ENCODE measurements around the gene PSMB5.

DNA sequence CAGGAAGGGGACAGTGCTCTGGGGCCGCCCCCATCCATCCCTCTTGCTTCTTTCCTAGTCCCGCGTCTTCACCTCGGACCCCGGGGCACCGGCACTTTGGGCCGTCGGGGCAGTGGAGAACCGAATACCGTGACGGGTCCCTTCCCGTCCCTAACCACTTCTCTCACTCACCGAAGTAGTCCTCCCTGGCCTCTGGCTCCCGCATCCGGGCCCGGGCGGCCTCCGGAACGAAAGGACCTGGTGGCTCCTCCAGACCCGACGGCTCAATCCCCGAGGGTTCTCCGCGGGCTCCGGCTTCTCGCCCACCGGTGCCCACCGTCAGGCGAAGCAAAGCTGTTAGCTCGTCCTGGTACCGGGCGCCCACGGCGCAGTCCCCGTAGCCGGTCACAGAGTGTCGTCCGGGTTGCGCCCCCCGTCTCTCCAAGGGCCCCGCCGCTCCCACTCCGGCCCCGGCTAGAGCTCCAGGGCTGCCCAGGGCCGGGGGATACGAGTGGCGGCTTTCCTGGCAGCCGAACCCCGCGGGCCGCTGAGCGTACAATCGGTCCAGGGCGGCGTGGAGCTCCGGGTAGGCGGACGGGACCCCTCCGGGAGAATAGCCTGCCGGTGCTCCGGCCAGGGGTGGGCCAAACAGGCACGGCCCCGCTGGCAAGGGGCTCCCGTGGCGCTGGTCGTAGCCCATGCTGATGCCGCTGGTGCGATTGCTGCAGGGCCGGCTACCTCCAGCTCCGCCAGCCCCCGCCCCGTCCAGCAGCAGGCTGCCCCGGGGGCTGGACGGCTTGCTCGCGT lies 53.4 kb downstream of the PSMB5 start:
- TF ChIP-seq, protein P1, sequence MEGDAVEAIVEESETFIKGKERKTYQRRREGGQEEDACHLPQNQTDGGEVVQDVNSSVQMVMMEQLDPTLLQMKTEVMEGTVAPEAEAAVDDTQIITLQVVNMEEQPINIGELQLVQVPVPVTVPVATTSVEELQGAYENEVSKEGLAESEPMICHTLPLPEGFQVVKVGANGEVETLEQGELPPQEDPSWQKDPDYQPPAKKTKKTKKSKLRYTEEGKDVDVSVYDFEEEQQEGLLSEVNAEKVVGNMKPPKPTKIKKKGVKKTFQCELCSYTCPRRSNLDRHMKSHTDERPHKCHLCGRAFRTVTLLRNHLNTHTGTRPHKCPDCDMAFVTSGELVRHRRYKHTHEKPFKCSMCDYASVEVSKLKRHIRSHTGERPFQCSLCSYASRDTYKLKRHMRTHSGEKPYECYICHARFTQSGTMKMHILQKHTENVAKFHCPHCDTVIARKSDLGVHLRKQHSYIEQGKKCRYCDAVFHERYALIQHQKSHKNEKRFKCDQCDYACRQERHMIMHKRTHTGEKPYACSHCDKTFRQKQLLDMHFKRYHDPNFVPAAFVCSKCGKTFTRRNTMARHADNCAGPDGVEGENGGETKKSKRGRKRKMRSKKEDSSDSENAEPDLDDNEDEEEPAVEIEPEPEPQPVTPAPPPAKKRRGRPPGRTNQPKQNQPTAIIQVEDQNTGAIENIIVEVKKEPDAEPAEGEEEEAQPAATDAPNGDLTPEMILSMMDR (IDR thresholded peaks at IDR 0.05): no peak
- no peak for TF ChIP-seq POLR2A (IDR thresholded peaks at IDR 0.05)
